Activated CD8-positive, alpha-beta T cell treated with anti-CD3 and anti-CD28 coated beads, Interleukin-2, amount 10 ng/mL, durations not matched to agents 7 days and 5 days (primary cell): ENCODE data around the gene MDN1. TPM values are rescaled to one million over a fixed set of nuclear protein-coding genes. Genes with fewer than 3 reads are reported as not detected.
"Not testable (repeated sequence)": the region's sequence is repeated elsewhere in the genome, so short reads cannot be mapped to it uniquely, and the experiment has no call there.

Experiments
- ATAC-seq: fragments of 150-1000 bp; cut with Tn5 transposase; one replicate; pipeline ENCODE4 v1.10.0; 2021; ENCODE audit warnings: moderate library complexity
- CTCF ChIA-PET: fragments of 350-600 bp; sonication (Branson Sonifier 250); formaldehyde crosslinking; loops from one replicate; lab custom pipeline; 2021; ENCODE audit warnings: antibody characterized with exemption; lab: Charles Lee
- POLR2A ChIA-PET: fragments of 350-600 bp; sonication (Branson Sonifier 250); formaldehyde crosslinking; loops from one replicate; lab custom pipeline; 2021; ENCODE audit warnings: antibody characterized with exemption; lab: Charles Lee
- DNase-seq: peaks from one replicate; pipeline ENCODE4 v3.0.0-alpha.2; 2020
- H3K27ac Mint-ChIP-seq: one replicate; pipeline ENCODE4 v1.8.0; 2021; ENCODE audit warnings: mild to moderate bottlenecking, mixed read lengths
- H3K27me3 Mint-ChIP-seq: one replicate; pipeline ENCODE4 v1.8.0; 2021; ENCODE audit warnings: low read depth, mixed read lengths
- H3K36me3 Mint-ChIP-seq: one replicate; pipeline ENCODE4 v1.8.0; 2021; ENCODE audit warnings: low read depth, mixed read lengths
- H3K4me1 Mint-ChIP-seq: one replicate; pipeline ENCODE4 v1.8.0; 2021; ENCODE audit warnings: low read depth, mixed read lengths
- H3K4me3 Mint-ChIP-seq: one replicate; pipeline ENCODE4 v1.8.0; 2021; ENCODE audit warnings: mild to moderate bottlenecking, mixed read lengths
- H3K9me3 Mint-ChIP-seq: one replicate; pipeline ENCODE4 v1.8.0; 2022; ENCODE audit warnings: mixed read lengths; ENCODE audit not compliant: insufficient read depth
- total RNA-seq, 2 experiments: library from RNA; stranded (reverse); gene quantifications; one replicate each; pipeline ENCODE4 v1.2.3, GENCODE V29; 2021

The MDN1 gene
- total RNA-seq, 2 experiments from 2014 or later = 58.2 to 64.7 TPM

GRCh38 chr6:89787660-89788328 is 31.8 kb downstream of the MDN1 start:
- ChIA-PET CTCF (no interaction called here), POLR2A (interaction anchor here (0.6 kb wide), 1 partner anchor 42 kb away, joined by 3 read pairs; the partner anchor contains the start of gene CASP8AP2)
- Mint-ChIP-seq H3K4me3 (no peak overlapping the region), H3K4me1 (peaks cover 7% of the 10 kb centered on the region), H3K27ac (no peak overlapping the region), H3K27me3 (no peaks in the 10 kb centered on the region), H3K9me3 (no peaks in the 10 kb centered on the region), H3K36me3 (peaks cover 50% of the 10 kb centered on the region)
- ATAC-seq = no peak
- DNase-seq = no peak

GRCh38 chr6:89786970-89787369 is 32.6 kb downstream of the MDN1 start:
- Mint-ChIP-seq H3K4me1 (peaks cover 5% of the 10 kb centered on the region), H3K4me3 (no peak overlapping the region), H3K9me3 (no peaks in the 10 kb centered on the region), H3K27me3 (no peaks in the 10 kb centered on the region), H3K27ac (no peak overlapping the region), H3K36me3 (peaks cover 51% of the 10 kb centered on the region)
- no peak for ATAC-seq
- POLR2A ChIA-PET = interaction anchor here (0.6 kb wide), 1 partner anchor 686 kb away, joined by 3 read pairs; no protein-coding TSS in a partner anchor
- no peak for DNase-seq
- CTCF ChIA-PET = no interaction called here

- H3K9me3 Mint-ChIP-seq = no peaks in the 10 kb centered on the region
- ChIA-PET CTCF (no interaction called here), POLR2A (no interaction called here)
- H3K27ac Mint-ChIP-seq = no peak overlapping the region
- DNase-seq (no peak), ATAC-seq (no peak)
- H3K4me3 Mint-ChIP-seq = no peak overlapping the region
- no peaks in the 10 kb centered on the region for H3K4me1 Mint-ChIP-seq
- H3K36me3 Mint-ChIP-seq = peaks cover 69% of the 10 kb centered on the region
- H3K27me3 Mint-ChIP-seq = no peaks in the 10 kb centered on the region
Measured at GRCh38 chr6:89784838-89785237, 34.8 kb downstream of the MDN1 start.

GRCh38 chr6:89783293-89783692 is 36.3 kb downstream of the MDN1 start:
- H3K27ac Mint-ChIP-seq, H3K27me3 Mint-ChIP-seq, ATAC-seq, POLR2A ChIA-PET, H3K9me3 Mint-ChIP-seq, DNase-seq, H3K4me3 Mint-ChIP-seq, H3K4me1 Mint-ChIP-seq: not testable (repeated sequence)
- peaks cover 69% of the 10 kb centered on the region for H3K36me3 Mint-ChIP-seq
- CTCF ChIA-PET = interaction anchor here (1.6 kb wide), 1 partner anchor 10 kb away, joined by 5 read pairs; no protein-coding TSS in a partner anchor

- H3K9me3 Mint-ChIP-seq = no peaks in the 10 kb centered on the region
- no peaks in the 10 kb centered on the region for H3K27me3 Mint-ChIP-seq
- POLR2A ChIA-PET = no interaction called here
- ATAC-seq (no peak), DNase-seq (no peak)
- peaks cover 66% of the 10 kb centered on the region for H3K36me3 Mint-ChIP-seq
- H3K4me3 Mint-ChIP-seq = no peak overlapping the region
- H3K27ac Mint-ChIP-seq = no peak overlapping the region
- H3K4me1 Mint-ChIP-seq = no peaks in the 10 kb centered on the region
- CTCF ChIA-PET = interaction anchor here (1.6 kb wide), 1 partner anchor 11 kb away, joined by 5 read pairs; no protein-coding TSS in a partner anchor
Measured at GRCh38 chr6:89782222-89782621, 37.4 kb downstream of the MDN1 start.

- Mint-ChIP-seq H3K36me3 (peaks cover 68% of the 10 kb centered on the region), H3K27me3 (no peaks in the 10 kb centered on the region), H3K9me3 (no peaks in the 10 kb centered on the region), H3K4me1 (no peaks in the 10 kb centered on the region), H3K4me3 (no peak overlapping the region), H3K27ac (no peak overlapping the region)
- POLR2A ChIA-PET = no interaction called here
- CTCF ChIA-PET = interaction anchor here (1.6 kb wide), 1 partner anchor 12 kb away, joined by 5 read pairs; no protein-coding TSS in a partner anchor
- ATAC-seq (no peak), DNase-seq (no peak)
Measured at GRCh38 chr6:89781070-89782034, 38.2 kb downstream of the MDN1 start.

GRCh38 chr6:89777455-89777854 is 42.1 kb downstream of the MDN1 start:
- Mint-ChIP-seq H3K27ac (no peak overlapping the region), H3K27me3 (no peaks in the 10 kb centered on the region), H3K4me3 (no peak overlapping the region), H3K36me3 (peaks cover 64% of the 10 kb centered on the region), H3K4me1 (no peaks in the 10 kb centered on the region), H3K9me3 (no peaks in the 10 kb centered on the region)
- DNase-seq (no peak), ATAC-seq (no peak)
- ChIA-PET CTCF (no interaction called here), POLR2A (no interaction called here)

GRCh38 chr6:89776583-89777233 is 42.9 kb downstream of the MDN1 start:
- DNase-seq (no peak), ATAC-seq (no peak)
- H3K9me3 Mint-ChIP-seq = no peaks in the 10 kb centered on the region
- POLR2A ChIA-PET = no interaction called here
- H3K27ac Mint-ChIP-seq = no peak overlapping the region
- H3K27me3 Mint-ChIP-seq = no peaks in the 10 kb centered on the region
- no peak overlapping the region for H3K4me3 Mint-ChIP-seq
- H3K36me3 Mint-ChIP-seq = peaks cover 66% of the 10 kb centered on the region
- no peaks in the 10 kb centered on the region for H3K4me1 Mint-ChIP-seq
- CTCF ChIA-PET = no interaction called here

- no peak for ATAC-seq
- no peaks in the 10 kb centered on the region for H3K9me3 Mint-ChIP-seq
- no peak overlapping the region for H3K4me3 Mint-ChIP-seq
- no peaks in the 10 kb centered on the region for H3K4me1 Mint-ChIP-seq
- ChIA-PET CTCF (no interaction called here), POLR2A (no interaction called here)
- peaks cover 62% of the 10 kb centered on the region for H3K36me3 Mint-ChIP-seq
- no peaks in the 10 kb centered on the region for H3K27me3 Mint-ChIP-seq
- H3K27ac Mint-ChIP-seq = no peak overlapping the region
- no peak for DNase-seq
Measured at GRCh38 chr6:89775150-89775549, 44.4 kb downstream of the MDN1 start.

GRCh38 chr6:89769572-89769971 is 50.0 kb downstream of the MDN1 start:
- Mint-ChIP-seq H3K4me1 (no peaks in the 10 kb centered on the region), H3K27ac (no peak overlapping the region), H3K9me3 (no peaks in the 10 kb centered on the region), H3K4me3 (no peak overlapping the region), H3K36me3 (peaks cover 48% of the 10 kb centered on the region), H3K27me3 (no peaks in the 10 kb centered on the region)
- no peak for ATAC-seq
- ChIA-PET POLR2A (no interaction called here), CTCF (no interaction called here)
- DNase-seq = no peak

GRCh38 chr6:89768324-89768723 is 51.3 kb downstream of the MDN1 start:
- POLR2A ChIA-PET = no interaction called here
- Mint-ChIP-seq H3K27ac (no peak overlapping the region), H3K4me3 (no peak overlapping the region), H3K9me3 (no peaks in the 10 kb centered on the region), H3K27me3 (no peaks in the 10 kb centered on the region), H3K4me1 (no peaks in the 10 kb centered on the region), H3K36me3 (peaks cover 44% of the 10 kb centered on the region)
- CTCF ChIA-PET = no interaction called here
- DNase-seq (no peak), ATAC-seq (no peak)
